GM19372 (cell line): ENCODE measurements around the gene ERVK3-1.
A peak's percentile ranks its signal among the peaks of the same experiment; 100 is the strongest.

ENCODE experiments used
- ATAC-seq: cut with Tn5 transposase; IDR thresholded peaks from one replicate; pipeline ENCODE4 v1.9.1; 2021; ENCODE audit warnings: mild to moderate bottlenecking, low read depth, moderate library complexity; ENCODE audit not compliant: unreplicated experiment

Gene ERVK3-1

DNA sequence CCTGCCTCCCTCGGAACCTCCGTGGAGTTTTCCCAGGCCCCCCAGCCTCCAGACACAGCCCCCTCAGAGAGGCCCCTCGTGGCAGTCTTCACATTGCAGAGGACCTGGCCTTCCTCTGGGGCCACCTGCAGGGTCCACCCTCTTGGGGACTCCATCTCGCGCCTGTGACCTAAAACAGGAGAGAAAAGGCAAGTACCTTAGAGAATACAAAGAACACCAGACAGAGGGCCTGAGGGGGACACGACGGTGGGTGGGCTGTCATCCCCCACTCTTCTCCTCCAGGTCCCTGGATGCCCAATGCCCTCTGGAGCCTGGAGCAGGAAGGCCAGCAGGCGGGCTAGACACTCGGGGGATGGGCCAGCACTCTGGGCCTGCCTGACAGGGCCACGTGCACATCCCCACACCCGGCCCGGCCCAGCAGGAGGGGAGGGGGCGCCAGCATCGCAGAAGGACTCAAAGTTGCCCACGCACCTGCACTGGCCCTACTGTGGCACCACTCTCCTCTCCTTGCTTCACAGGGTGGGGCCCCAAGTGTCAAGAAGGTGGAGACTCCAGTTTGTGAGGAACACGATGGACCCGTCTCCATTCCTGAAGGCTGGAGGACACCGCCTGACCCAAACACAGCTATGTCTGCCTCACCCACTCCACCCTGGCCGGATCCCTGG, 52.4 kb downstream of the ERVK3-1 start:
- no peak for ATAC-seq

DNA sequence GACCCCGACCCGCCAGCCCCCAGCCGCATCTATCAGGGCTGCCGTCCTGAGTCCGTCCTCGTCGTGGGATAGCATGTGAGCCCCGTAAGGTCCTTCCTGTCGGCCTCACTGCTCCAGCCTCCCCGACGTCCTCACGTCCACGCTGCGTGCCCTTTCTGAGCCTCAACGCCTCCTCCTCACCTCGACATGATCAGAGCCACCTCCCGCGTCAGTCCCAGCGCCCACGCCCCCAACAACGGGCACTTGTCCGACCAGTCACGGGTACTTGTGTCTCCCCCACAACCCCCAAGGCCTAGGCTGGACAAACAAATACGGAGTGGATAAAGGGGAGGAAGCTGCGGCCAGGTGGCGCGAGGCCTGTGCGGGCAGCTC, 56.7 kb downstream of the ERVK3-1 start:
- peak; percentile 16 for ATAC-seq

GRCh38 chr19:58362272-58362994, 57.3 kb downstream of the ERVK3-1 start, which contains the start of gene ZNF497:
Gene ZNF497 (minus strand): TSS chr19:58362751. CDS start chr19:58357635, 5,116 bp downstream.
- ATAC-seq, result peak; percentile 84

DNA sequence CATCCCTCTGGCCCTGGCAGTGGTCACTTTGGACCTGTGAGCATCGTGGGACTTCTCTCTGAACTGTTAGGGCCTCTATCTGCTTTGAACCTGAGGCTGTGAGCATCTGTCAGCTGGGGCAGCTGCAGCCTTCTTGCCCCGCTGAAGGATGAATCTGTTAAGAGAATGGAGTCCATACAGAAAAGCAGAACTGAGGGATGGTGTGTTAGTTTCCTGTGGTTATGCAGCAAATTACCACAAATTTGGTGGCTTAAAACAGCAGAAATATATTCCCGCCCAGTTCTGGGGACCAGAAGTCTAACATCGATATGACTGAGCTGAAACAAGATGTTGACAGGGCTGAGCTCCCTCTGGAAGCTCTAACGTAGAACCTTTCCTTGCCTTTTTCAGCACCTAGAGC, 59.0 kb downstream of the ERVK3-1 start:
- ATAC-seq, result no peak
